DOHH2 (cell line): ENCODE data around the gene CTIF.

Experiments
- H3F3A ChIP-seq: fragments of 200-600 bp; sonication (generic), shearing (Covaris generic); 2 replicates; pipeline ENCODE4 v1.6.0; 2016; ENCODE audit warnings: antibody characterized with exemption, mild to moderate bottlenecking; ENCODE audit not compliant: control insufficient read depth, insufficient read depth
- H3K27ac ChIP-seq: fragments of 200-600 bp; sonication (generic); 2 replicates; pipeline ENCODE4 v1.5.1; 2014; ENCODE audit warnings: low read depth, mild to moderate bottlenecking, low read length, moderate library complexity
- H3K27me3 ChIP-seq: fragments of 200-600 bp; sonication (generic); 2 replicates; pipeline ENCODE4 v1.6.1; 2014; ENCODE audit warnings: mild to moderate bottlenecking, low read length, mixed read lengths; ENCODE audit not compliant: control insufficient read depth
- H3K36me3 ChIP-seq: fragments of 200-600 bp; sonication (generic); 2 replicates; pipeline ENCODE4 v1.6.1; 2014; ENCODE audit warnings: mild to moderate bottlenecking, low read length, moderate library complexity, mixed read lengths; ENCODE audit not compliant: control insufficient read depth
- H3K4me1 ChIP-seq: fragments of 200-600 bp; sonication (generic); 2 replicates; pipeline ENCODE4 v1.6.1; 2014; ENCODE audit warnings: mild to moderate bottlenecking, low read length, mixed read lengths; ENCODE audit not compliant: control insufficient read depth
- H3K4me2 ChIP-seq: fragments of 200-600 bp; sonication (generic); 2 replicates; pipeline ENCODE4 v1.6.0; 2014; ENCODE audit warnings: mild to moderate bottlenecking, low read length, moderate library complexity
- H3K4me3 ChIP-seq: fragments of 200-600 bp; sonication (generic); 2 replicates; pipeline ENCODE4 v1.5.1; 2014; ENCODE audit warnings: mild to moderate bottlenecking, low read length, mixed read lengths
- H3K79me2 ChIP-seq: fragments of 200-600 bp; sonication (generic); 2 replicates; pipeline ENCODE4 v1.6.1; 2014; ENCODE audit warnings: mild to moderate bottlenecking, low read length, mixed read lengths; ENCODE audit not compliant: control insufficient read depth
- H3K9me2 ChIP-seq: fragments of 200-600 bp; sonication (generic); replicated peaks from 2 replicates; pipeline ENCODE4 v1.6.1; 2014; ENCODE audit warnings: mild to moderate bottlenecking, low read length, mixed read lengths; ENCODE audit not compliant: control insufficient read depth
- H3K9me3 ChIP-seq: fragments of 200-600 bp; sonication (generic); 2 replicates; pipeline ENCODE4 v1.6.1; 2014; ENCODE audit warnings: antibody characterized with exemption, low read length, mixed read lengths; ENCODE audit not compliant: control insufficient read depth, insufficient read depth
- H4K20me1 ChIP-seq: fragments of 200-600 bp; sonication (generic); 2 replicates; pipeline ENCODE4 v1.6.0; 2014; ENCODE audit warnings: low read depth, mild to moderate bottlenecking, antibody characterized with exemption, low read length, moderate library complexity; ENCODE audit not compliant: control insufficient read depth, insufficient read depth
- CTCF ChIP-seq: fragments of 200-600 bp; sonication (generic); IDR thresholded peaks from one replicate; pipeline ENCODE4 v1.5.1; 2014; ENCODE audit warnings: antibody characterized with exemption, mild to moderate bottlenecking, low read depth, low read length; ENCODE audit not compliant: poor library complexity, severe bottlenecking
- EZH2phosphoT487 ChIP-seq: fragments of 200-600 bp; sonication (generic); IDR thresholded peaks from 2 replicates; pipeline ENCODE4 v1.6.1; 2017; ENCODE audit warnings: borderline replicate concordance, mild to moderate bottlenecking, antibody characterized with exemption, low read length, moderate library complexity, mixed read lengths

The CTIF gene

GRCh38 chr18:48781988-48782363 is 243.1 kb downstream of the CTIF start:
- H3K4me2 ChIP-seq = no peak overlapping the region
- peaks cover 36% of the 10 kb centered on the region for H3K4me1 ChIP-seq
- TF ChIP-seq EZH2phosphoT487 = no peak
- TF ChIP-seq CTCF = no peak
- H3K4me3 ChIP-seq = no peak overlapping the region
- no peaks in the 10 kb centered on the region for H3K9me2 ChIP-seq
- H3K27ac ChIP-seq = no peak overlapping the region
- no peaks in the 10 kb centered on the region for H3K9me3 ChIP-seq
- H3K36me3 ChIP-seq = no peaks in the 10 kb centered on the region
- H3K79me2 ChIP-seq = no peaks in the 10 kb centered on the region
- peaks cover 10% of the 10 kb centered on the region for H3F3A ChIP-seq
- 0 out of 2 replicates have a peak, but pooled peaks cover 8% of the 10 kb centered on the region for H4K20me1 ChIP-seq
- peaks cover 2% of the 10 kb centered on the region; the same call in 1 of the 2 replicates for H3K27me3 ChIP-seq

- Histone ChIP-seq H3K9me3 (no peaks in the 10 kb centered on the region), H3K4me1 (peaks cover 36% of the 10 kb centered on the region), H3K4me3 (no peak overlapping the region), H3K27ac (no peak overlapping the region), H3K36me3 (no peaks in the 10 kb centered on the region), H3K27me3 (peaks cover 2% of the 10 kb centered on the region; the same call in 1 of the 2 replicates), H3K79me2 (no peaks in the 10 kb centered on the region), H4K20me1 (0 out of 2 replicates have a peak, but pooled peaks cover 8% of the 10 kb centered on the region), H3K4me2 (no peak overlapping the region), H3F3A (peaks cover 10% of the 10 kb centered on the region), H3K9me2 (no peaks in the 10 kb centered on the region)
- TF ChIP-seq CTCF (no peak), EZH2phosphoT487 (no peak)
These were observed 243.6 kb downstream of the CTIF start for GRCh38 chr18:48782381-48782861.

- H3K9me3 ChIP-seq = no peaks in the 10 kb centered on the region
- no peaks in the 10 kb centered on the region for H3K9me2 ChIP-seq
- peak overlapping the region; percentile 68 for H3K4me2 ChIP-seq
- H4K20me1 ChIP-seq = 0 out of 2 replicates have a peak, but pooled peaks cover 8% of the 10 kb centered on the region
- H3F3A ChIP-seq = peaks cover 10% of the 10 kb centered on the region
- H3K4me3 ChIP-seq = peak overlapping the region; percentile 30; the same call in 1 of the 2 replicates
- TF ChIP-seq CTCF (no peak), EZH2phosphoT487 (no peak)
- peaks cover 2% of the 10 kb centered on the region; the same call in 1 of the 2 replicates for H3K27me3 ChIP-seq
- H3K36me3 ChIP-seq = no peaks in the 10 kb centered on the region
- no peak overlapping the region for H3K27ac ChIP-seq
- H3K79me2 ChIP-seq = no peaks in the 10 kb centered on the region
- peaks cover 36% of the 10 kb centered on the region for H3K4me1 ChIP-seq
These were observed 245.0 kb downstream of the CTIF start for GRCh38 chr18:48783616-48784520.
